ENCODE measurements around the gene PYROXD2. TPM values are rescaled to one million over a fixed set of nuclear protein-coding genes. Genes with fewer than 3 reads are reported as not detected.
A peak's percentile ranks its signal among the peaks of the same experiment; 100 is the strongest.

The PYROXD2 gene
- total RNA-seq, 1 donor from 2014 or later = 7.1 TPM

DNA sequence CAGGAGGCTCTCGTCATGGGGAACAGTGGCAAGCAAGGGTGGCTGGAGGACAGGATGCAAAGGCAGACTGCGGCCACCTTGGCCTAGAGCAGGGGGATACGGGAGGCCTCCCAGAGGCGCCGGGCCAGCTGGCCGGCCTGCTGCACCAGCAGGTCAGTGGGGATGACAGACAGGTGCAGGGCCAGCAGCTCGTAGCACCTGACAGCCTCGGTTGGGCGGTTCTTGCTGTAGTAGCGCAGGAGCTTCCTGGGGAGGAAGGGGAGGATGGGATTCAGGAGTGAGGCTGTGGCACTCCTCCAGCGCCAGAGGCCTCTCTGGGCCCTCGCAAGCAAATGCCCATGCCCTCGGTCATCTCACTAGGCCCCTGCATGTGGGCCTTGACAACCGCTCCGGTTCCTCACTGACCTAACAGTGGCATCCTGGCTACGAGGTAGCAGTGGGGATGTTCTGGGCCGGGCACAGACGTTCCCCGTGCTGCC, 2.5 kb upstream of the PYROXD2 start:
- no peak overlapping the region for H3K27ac ChIP-seq
- H3K4me3 ChIP-seq = no peak overlapping the region
- TF ChIP-seq, protein P1, sequence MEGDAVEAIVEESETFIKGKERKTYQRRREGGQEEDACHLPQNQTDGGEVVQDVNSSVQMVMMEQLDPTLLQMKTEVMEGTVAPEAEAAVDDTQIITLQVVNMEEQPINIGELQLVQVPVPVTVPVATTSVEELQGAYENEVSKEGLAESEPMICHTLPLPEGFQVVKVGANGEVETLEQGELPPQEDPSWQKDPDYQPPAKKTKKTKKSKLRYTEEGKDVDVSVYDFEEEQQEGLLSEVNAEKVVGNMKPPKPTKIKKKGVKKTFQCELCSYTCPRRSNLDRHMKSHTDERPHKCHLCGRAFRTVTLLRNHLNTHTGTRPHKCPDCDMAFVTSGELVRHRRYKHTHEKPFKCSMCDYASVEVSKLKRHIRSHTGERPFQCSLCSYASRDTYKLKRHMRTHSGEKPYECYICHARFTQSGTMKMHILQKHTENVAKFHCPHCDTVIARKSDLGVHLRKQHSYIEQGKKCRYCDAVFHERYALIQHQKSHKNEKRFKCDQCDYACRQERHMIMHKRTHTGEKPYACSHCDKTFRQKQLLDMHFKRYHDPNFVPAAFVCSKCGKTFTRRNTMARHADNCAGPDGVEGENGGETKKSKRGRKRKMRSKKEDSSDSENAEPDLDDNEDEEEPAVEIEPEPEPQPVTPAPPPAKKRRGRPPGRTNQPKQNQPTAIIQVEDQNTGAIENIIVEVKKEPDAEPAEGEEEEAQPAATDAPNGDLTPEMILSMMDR (IDR thresholded peaks at IDR 0.05) = no peak
- no peak for TF ChIP-seq POLR2AphosphoS5 (IDR thresholded peaks at IDR 0.05; ENCODE audit: insufficient read depth in 1 of 2, low read depth in 1 of 2)
- TF ChIP-seq POLR2A (IDR thresholded peaks at IDR 0.05) = no peak
- H3K9me3 ChIP-seq = no peaks in the 10 kb centered on the region
- peaks cover 4 to 34% of the 10 kb centered on the region in 2 donors for H3K36me3 ChIP-seq
- no peaks in the 10 kb centered on the region for H3K27me3 ChIP-seq
- H3K4me1 ChIP-seq = peaks cover 29% of the 10 kb centered on the region
- intact Hi-C loops (cut with DNase I) = no loop called here
- DNase-seq (ENCODE audit: extremely low spot score in 2 of 2) = no peak

DNA sequence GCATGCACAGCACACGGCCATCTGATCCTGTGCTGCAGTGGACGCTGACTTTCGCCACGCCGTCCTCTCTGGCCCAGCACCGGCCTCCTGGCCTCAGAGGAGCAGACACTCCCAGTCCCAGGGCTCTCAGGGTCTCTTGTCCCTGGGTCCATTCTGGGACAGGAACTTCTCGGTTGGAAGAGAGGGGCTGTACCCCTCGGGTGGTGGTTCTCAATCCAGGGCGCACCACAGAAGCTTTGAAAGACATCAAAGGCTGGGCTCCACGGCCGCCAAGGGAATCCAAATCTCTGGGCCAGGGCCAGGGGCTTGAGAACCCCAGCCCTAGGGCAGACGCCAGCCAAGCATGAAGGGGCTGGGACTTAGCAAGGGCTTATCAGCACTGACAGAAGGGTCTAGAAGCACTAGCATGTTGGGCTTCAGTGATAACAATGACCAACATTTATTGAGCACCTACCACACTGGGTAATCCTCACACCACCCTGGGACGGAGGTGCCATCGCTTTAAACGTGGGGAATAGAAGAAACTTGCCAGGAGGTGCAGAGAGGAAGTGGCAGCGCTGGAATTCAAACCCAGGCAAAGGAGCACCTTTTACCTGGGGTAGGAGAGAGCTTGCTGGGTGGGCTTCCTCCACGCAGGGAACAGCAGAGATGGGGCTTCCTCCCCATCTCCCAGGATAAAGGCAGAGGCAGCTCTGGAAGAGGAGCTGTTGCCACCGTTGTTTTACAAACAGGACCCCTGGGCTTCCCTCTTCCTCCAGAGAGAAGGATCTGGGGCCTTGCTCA, 1.8 kb upstream of the PYROXD2 start:
- intact Hi-C loops (cut with DNase I) = no loop called here
- no peak overlapping the region for H3K4me3 ChIP-seq
- H3K36me3 ChIP-seq = peaks cover 4 to 30% of the 10 kb centered on the region in 2 donors
- H3K27ac ChIP-seq = no peak overlapping the region
- H3K4me1 ChIP-seq = peaks cover 37% of the 10 kb centered on the region
- no peaks in the 10 kb centered on the region for H3K27me3 ChIP-seq
- TF ChIP-seq POLR2AphosphoS5 (IDR thresholded peaks at IDR 0.05; ENCODE audit: insufficient read depth in 1 of 2, low read depth in 1 of 2) (no peak), POLR2A (IDR thresholded peaks at IDR 0.05) (no peak)
- TF ChIP-seq, protein P1 (IDR thresholded peaks at IDR 0.05) = no peak
- H3K9me3 ChIP-seq = no peaks in the 10 kb centered on the region
- DNase-seq (ENCODE audit: extremely low spot score in 2 of 2) = no peak

DNA sequence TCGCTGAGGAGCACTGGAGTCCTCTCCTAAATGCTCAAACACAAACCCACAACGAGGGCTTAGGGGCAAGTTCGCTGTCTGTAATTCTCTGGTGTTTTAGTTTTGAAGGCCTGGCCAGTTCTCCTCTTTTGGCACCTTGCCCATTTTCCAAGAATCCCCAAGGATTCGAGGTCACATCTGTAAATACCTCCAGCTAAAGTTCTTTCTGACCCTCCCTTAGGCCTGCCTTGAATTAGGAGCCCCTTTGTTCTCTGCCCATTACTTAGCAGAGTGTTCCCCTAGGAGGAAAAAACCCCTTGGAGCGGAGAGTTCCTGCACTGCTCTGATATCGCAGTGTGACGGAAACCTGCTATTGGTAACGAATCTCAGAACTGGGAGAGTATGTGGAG, 743 bp upstream of the PYROXD2 start:
- peaks cover 4 to 30% of the 10 kb centered on the region in 2 donors for H3K36me3 ChIP-seq
- no peaks in the 10 kb centered on the region for H3K27me3 ChIP-seq
- H3K4me3 ChIP-seq = no peak overlapping the region
- peak overlapping the region; percentile 83 for H3K27ac ChIP-seq
- intact Hi-C loops (cut with DNase I) = no loop called here
- no peak for DNase-seq (ENCODE audit: extremely low spot score in 2 of 2)
- H3K4me1 ChIP-seq = peaks cover 46% of the 10 kb centered on the region
- no peaks in the 10 kb centered on the region for H3K9me3 ChIP-seq
- TF ChIP-seq POLR2AphosphoS5 (IDR thresholded peaks at IDR 0.05; ENCODE audit: insufficient read depth in 1 of 2, low read depth in 1 of 2) (no peak), POLR2A (IDR thresholded peaks at IDR 0.05) (no peak)
- TF ChIP-seq, protein P1 (IDR thresholded peaks at IDR 0.05) = no peak

DNA sequence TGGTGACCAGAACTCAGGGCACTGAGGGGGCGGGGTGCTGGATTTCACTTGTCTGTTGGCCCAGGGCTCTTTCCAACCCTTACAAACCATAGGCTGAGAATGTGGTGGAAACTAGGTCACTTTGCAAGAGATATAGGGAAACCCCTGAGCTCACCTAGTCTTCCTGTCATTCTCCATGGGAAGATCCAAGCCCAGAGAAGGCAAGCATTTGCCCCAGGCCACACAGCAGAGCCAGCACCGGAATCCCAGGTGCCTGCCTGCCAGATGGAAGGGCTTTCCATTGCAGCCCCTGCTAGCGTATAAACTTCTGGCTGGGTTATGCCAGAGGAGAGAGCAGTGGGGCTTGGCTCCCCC, 427 bp downstream of the PYROXD2 start:
- H3K4me1 ChIP-seq = peaks cover 46% of the 10 kb centered on the region
- DNase-seq (ENCODE audit: extremely low spot score in 2 of 2) = no peak
- intact Hi-C loops (cut with DNase I) = no loop called here

More for the DNA sequence above, 427 bp downstream of the PYROXD2 start:
- peak overlapping the region; percentile 57 to 64 for H3K4me3 ChIP-seq
- H3K27me3 ChIP-seq = no peaks in the 10 kb centered on the region
- TF ChIP-seq, protein P1 (IDR thresholded peaks at IDR 0.05) = no peak
- TF ChIP-seq POLR2A (IDR thresholded peaks at IDR 0.05) (no peak), POLR2AphosphoS5 (IDR thresholded peaks at IDR 0.05; ENCODE audit: insufficient read depth in 1 of 2, low read depth in 1 of 2) (no peak)
- H3K9me3 ChIP-seq = no peaks in the 10 kb centered on the region
- H3K27ac ChIP-seq = peak overlapping the region; percentile 83
- H3K36me3 ChIP-seq = peaks cover 4 to 21% of the 10 kb centered on the region in 2 donors
